Measurements from ENCODE around the gene CELF2.
"Not testable (repeated sequence)": the region's sequence is repeated elsewhere in the genome, so short reads cannot be mapped to it uniquely, and the experiment has no call there.

The CELF2 gene

GRCh38 chr10:11178606-11179515 lies 161.2 kb downstream of the CELF2 start:
- peak; percentile 90 to 94 for DNase-seq

- DNase-seq: no peak
These were observed 161.9 kb downstream of the CELF2 start for GRCh38 chr10:11179516-11180105.

GRCh38 chr10:11180228-11180627 lies 162.6 kb downstream of the CELF2 start:
- peak; percentile 76 to 78 for DNase-seq

GRCh38 chr10:11181978-11182377 lies 164.3 kb downstream of the CELF2 start:
- no peak for DNase-seq

- DNase-seq: peak in 1 of 2 donors; percentile 59
These were observed 165.3 kb downstream of the CELF2 start for GRCh38 chr10:11183015-11183414.

GRCh38 chr10:11184093-11184492 lies 166.4 kb downstream of the CELF2 start:
- no peak for DNase-seq

- not testable (repeated sequence) for DNase-seq
These were observed 167.5 kb downstream of the CELF2 start for GRCh38 chr10:11185128-11185665.

- DNase-seq: no peak
These were observed 168.7 kb downstream of the CELF2 start for GRCh38 chr10:11186374-11186773.

GRCh38 chr10:11189582-11190376 lies 172.1 kb downstream of the CELF2 start:
- DNase-seq: no peak

GRCh38 chr10:11191190-11191589 lies 173.5 kb downstream of the CELF2 start:
- DNase-seq: no peak

GRCh38 chr10:11191678-11192077 lies 174.0 kb downstream of the CELF2 start:
- DNase-seq: no peak

- DNase-seq: peak in 1 of 2 donors; percentile 50
These were observed 174.8 kb downstream of the CELF2 start for GRCh38 chr10:11192304-11193000.

GRCh38 chr10:11193001-11193551 lies 175.4 kb downstream of the CELF2 start:
- no peak for DNase-seq

- DNase-seq: no peak
These were observed 177.4 kb downstream of the CELF2 start for GRCh38 chr10:11194859-11195586.

GRCh38 chr10:11195623-11196022 lies 178.0 kb downstream of the CELF2 start:
- DNase-seq: no peak

- peak; percentile 35 to 53 for DNase-seq
These were observed 179.6 kb downstream of the CELF2 start for GRCh38 chr10:11197266-11197712.

- DNase-seq: no peak
These were observed 180.2 kb downstream of the CELF2 start for GRCh38 chr10:11197878-11198277.

- DNase-seq: no peak
These were observed 184.2 kb downstream of the CELF2 start for GRCh38 chr10:11201911-11202310.

GRCh38 chr10:11204351-11204942 lies 186.8 kb downstream of the CELF2 start:
- no peak for DNase-seq

- DNase-seq: no peak
These were observed 187.5 kb downstream of the CELF2 start for GRCh38 chr10:11205030-11205772.
